ENCODE data around the gene REC8.

REC8 gene

GRCh38 chr14:24192933-24193332 lies 21.1 kb downstream of the REC8 start:
- in situ Hi-C loops (cut with MboI; ENCODE audit: low sequenced_read_pairs, unreplicated experiment): no loop called here
- no peak for TF ChIP-seq CTCF (IDR thresholded peaks at IDR 0.05; ENCODE audit: borderline replicate concordance, control extremely low read depth, extremely low read depth, insufficient read depth, missing control alignments)
- DNase-seq (ENCODE audit: low spot score): no peak

- in situ Hi-C loops (cut with MboI; ENCODE audit: low sequenced_read_pairs, unreplicated experiment): no loop called here
- TF ChIP-seq CTCF (IDR thresholded peaks at IDR 0.05; ENCODE audit: borderline replicate concordance, control extremely low read depth, extremely low read depth, insufficient read depth, missing control alignments): no peak
- no peak for DNase-seq (ENCODE audit: low spot score)
Measured at GRCh38 chr14:24194186-24194872, 22.4 kb downstream of the REC8 start.

GRCh38 chr14:24194873-24195185 lies 22.9 kb downstream of the REC8 start:
- no peak for DNase-seq (ENCODE audit: low spot score)
- in situ Hi-C loops (cut with MboI; ENCODE audit: low sequenced_read_pairs, unreplicated experiment): no loop called here
- TF ChIP-seq CTCF (IDR thresholded peaks at IDR 0.05; ENCODE audit: borderline replicate concordance, control extremely low read depth, extremely low read depth, insufficient read depth, missing control alignments): no peak

- in situ Hi-C loops (cut with MboI; ENCODE audit: low sequenced_read_pairs, unreplicated experiment): no loop called here
- peak; percentile 96 for DNase-seq (ENCODE audit: low spot score)
- no peak for TF ChIP-seq CTCF (IDR thresholded peaks at IDR 0.05; ENCODE audit: borderline replicate concordance, control extremely low read depth, extremely low read depth, insufficient read depth, missing control alignments)
Measured at GRCh38 chr14:24195186-24196070, 23.5 kb downstream of the REC8 start, which contains the start of gene TM9SF1. TM9SF1 (minus strand) TSS chr14:24195441; CDS start chr14:24195019, 422 bp downstream.

GRCh38 chr14:24196071-24197055 lies 24.5 kb downstream of the REC8 start:
- in situ Hi-C loops (cut with MboI; ENCODE audit: low sequenced_read_pairs, unreplicated experiment): no loop called here
- TF ChIP-seq CTCF (IDR thresholded peaks at IDR 0.05; ENCODE audit: borderline replicate concordance, control extremely low read depth, extremely low read depth, insufficient read depth, missing control alignments): no peak
- peak; percentile 65 for DNase-seq (ENCODE audit: low spot score)

- in situ Hi-C loops (cut with MboI; ENCODE audit: low sequenced_read_pairs, unreplicated experiment): no loop called here
- DNase-seq (ENCODE audit: low spot score): no peak
- no peak for TF ChIP-seq CTCF (IDR thresholded peaks at IDR 0.05; ENCODE audit: borderline replicate concordance, control extremely low read depth, extremely low read depth, insufficient read depth, missing control alignments)
Measured at GRCh38 chr14:24197056-24197450, 25.2 kb downstream of the REC8 start.

All from GM13976 (cell line).